H1 (cell line): ENCODE results near the gene MORF4L1.

Source experiments
- ATF3 ChIP-seq: IDR thresholded peaks from 2 replicates; pipeline ENCODE4 v1.6.1; 2011; ENCODE audit warnings: low read depth, mild to moderate bottlenecking, low read length; ENCODE audit not compliant: insufficient read depth
- CTCF ChIP-seq, 3 experiments: IDR thresholded peaks; 1 replicate in 2 of 3; 2 replicates in 1 of 3; pipeline versions ENCODE4 v1.5.1 to v1.6.1; 2011; ENCODE audit warnings: low read length in 3 of 3, mild to moderate bottlenecking in 3 of 3, inconsistent platforms in 2 of 3, low read depth in 1 of 3, moderate library complexity in 1 of 3; ENCODE audit not compliant: insufficient read depth in 1 of 3; ENCODE audit errors: control extremely low read depth in 1 of 3
- EZH2 ChIP-seq: fragments of 200-600 bp; sonication (generic); IDR thresholded peaks from 2 replicates; pipeline ENCODE4 v1.7.1; 2012; ENCODE audit warnings: low read depth, mild to moderate bottlenecking, moderate library complexity, low read length, inconsistent platforms; ENCODE audit not compliant: severe bottlenecking
- JUND ChIP-seq: IDR thresholded peaks from 2 replicates; pipeline ENCODE4 v1.6.1; 2011; ENCODE audit warnings: mild to moderate bottlenecking, improper control_type of control experiment, low read length
- RAD21 ChIP-seq, 2 experiments: IDR thresholded peaks in 1 of 2; conservative IDR thresholded peaks in 1 of 2; 2 replicates each; pipeline ENCODE4 v1.6.1; 2011; ENCODE audit warnings: low read depth in 2 of 2, low read length in 2 of 2, improper control_type of control experiment in 1 of 2, inconsistent platforms in 1 of 2, mild to moderate bottlenecking in 1 of 2, moderate library complexity in 1 of 2
- ZNF274 ChIP-seq: IDR thresholded peaks from 2 replicates; pipeline ENCODE4 v1.7.0; 2012; ENCODE audit warnings: low read length, borderline replicate concordance; ENCODE audit errors: extremely low read depth

GRCh38 chr15:78906316-78906620 lies 33.6 kb downstream of the MORF4L1 start:
- no peak for TF ChIP-seq ZNF274
- TF ChIP-seq EZH2: no peak
- no peak for TF ChIP-seq ATF3
- no peak for TF ChIP-seq RAD21 (IDR thresholded peaks at IDR 0.05 in 1 of 2, conservative IDR thresholded peaks at IDR 0.05 in 1 of 2; ENCODE audit: low read depth in 2 of 2, low read length in 2 of 2)
- TF ChIP-seq CTCF (IDR thresholded peaks at IDR 0.05; ENCODE audit: control extremely low read depth in 1 of 3, insufficient read depth in 1 of 3, low read depth in 1 of 3, low read length in 3 of 3): no peak
- no peak for TF ChIP-seq JUND
